Endodermal cell (in vitro differentiated cells): ENCODE results near the gene SKIL. TPM values are rescaled to one million over a fixed set of nuclear protein-coding genes. Genes with fewer than 3 reads are reported as not detected.

Experiments
- DNase-seq: peaks from one replicate; pipeline ENCODE4 v3.0.0-alpha.2; 2017
- H3K27ac ChIP-seq: 2 replicates; pipeline ENCODE4 v1.5.1; 2013; ENCODE audit warnings: mild to moderate bottlenecking, low read depth, low read length, moderate library complexity
- H3K27me3 ChIP-seq: 2 replicates; pipeline ENCODE4 v1.6.1; 2013; ENCODE audit warnings: mild to moderate bottlenecking, low read length, moderate library complexity; ENCODE audit not compliant: insufficient read depth, control insufficient read depth, poor library complexity, severe bottlenecking
- H3K36me3 ChIP-seq: 2 replicates; pipeline ENCODE4 v1.7.0; 2013; ENCODE audit warnings: mild to moderate bottlenecking, low read length, moderate library complexity; ENCODE audit not compliant: control insufficient read depth, insufficient read depth
- H3K4me1 ChIP-seq: one replicate; pipeline ENCODE4 v1.7.0; 2013; ENCODE audit warnings: low read length; ENCODE audit not compliant: control insufficient read depth, insufficient read depth
- H3K4me3 ChIP-seq: 2 replicates; pipeline ENCODE4 v1.5.1; 2013; ENCODE audit warnings: mild to moderate bottlenecking, low read length, moderate library complexity
- H3K9ac ChIP-seq: 2 replicates; pipeline ENCODE4 v1.6.1; 2013; ENCODE audit warnings: mild to moderate bottlenecking, low read length, moderate library complexity; ENCODE audit not compliant: poor library complexity, severe bottlenecking; ENCODE audit errors: extremely low read depth
- H3K9me3 ChIP-seq: 2 replicates; pipeline ENCODE4 v1.6.1; 2013; ENCODE audit warnings: mild to moderate bottlenecking, low read length, moderate library complexity; ENCODE audit not compliant: control insufficient read depth
- H3K27ac Mint-ChIP-seq: 2 replicates; pipeline ENCODE4 v1.8.0; 2020; ENCODE audit warnings: mixed read lengths
- H3K27me3 Mint-ChIP-seq: 2 replicates; pipeline ENCODE4 v1.8.0; 2021; ENCODE audit warnings: mild to moderate bottlenecking, mixed read lengths; ENCODE audit not compliant: insufficient read depth
- H3K36me3 Mint-ChIP-seq: 2 replicates; pipeline ENCODE4 v1.8.0; 2020; ENCODE audit warnings: low read depth, mixed read lengths
- H3K4me1 Mint-ChIP-seq: 2 replicates; pipeline ENCODE4 v1.8.0; 2020; ENCODE audit warnings: mixed read lengths
- H3K4me3 Mint-ChIP-seq: 2 replicates; pipeline ENCODE4 v1.8.0; 2020; ENCODE audit warnings: mild to moderate bottlenecking, moderate library complexity, mixed read lengths
- H3K9me3 Mint-ChIP-seq: 2 replicates; pipeline ENCODE4 v1.8.0; 2020; ENCODE audit warnings: mild to moderate bottlenecking, mixed read lengths
- CTCF ChIP-seq: fragments of 200-600 bp; sonication (generic); conservative IDR thresholded peaks from 2 replicates; pipeline ENCODE4 v1.5.0; 2021; ENCODE audit warnings: antibody characterized with exemption, mild to moderate bottlenecking
- WGBS, 2 experiments: methylation state at CpG; one replicate each; pipeline versions ENCODE4 v1.1.5 to v1.1.7; 2013; ENCODE audit warnings: missing lambda C conversion rate in 2 of 2, mixed read lengths in 1 of 2; ENCODE audit not compliant: insufficient coverage in 1 of 2, insufficient read length in 1 of 2; 5-methylcytosine and 5-hydroxymethylcytosine counted together
- total RNA-seq, 2 donors: library from RNA; stranded (reverse); fragmentation: NEBNext Ultra II Directional in 1 of 2; extraction: Animal tissue kit (Norgen Biotek cat#: 25700) in 1 of 2; gene quantifications; 2 replicates in 1 of 2; 3 replicates in 1 of 2; pipeline ENCODE4 v1.2.1, GENCODE V29; 2021

The SKIL gene
- total RNA-seq, 2 donors from 2014 or later, result 147 to 174 TPM

- H3K36me3 Mint-ChIP-seq, result peaks cover 78% of the 10 kb centered on the region
- peaks cover 19% of the 10 kb centered on the region for H3K9me3 ChIP-seq
Measured at GRCh38 chr3:170367797-170368196, 10.3 kb downstream of the SKIL start.

GRCh38 chr3:170368921-170369320 lies 11.4 kb downstream of the SKIL start:
- peak; percentile 36 for TF ChIP-seq CTCF
- Mint-ChIP-seq H3K4me3 (no peak overlapping the region), H3K9me3 (no peaks in the 10 kb centered on the region), H3K27me3 (no peaks in the 10 kb centered on the region), H3K4me1 (peaks cover 2% of the 10 kb centered on the region), H3K27ac (no peak overlapping the region), H3K36me3 (peaks cover 75% of the 10 kb centered on the region)
- Histone ChIP-seq H3K4me1 (no peaks in the 10 kb centered on the region), H3K9me3 (peaks cover 19% of the 10 kb centered on the region), H3K36me3 (peaks cover 93% of the 10 kb centered on the region), H3K27ac (no peak overlapping the region), H3K9ac (no peak overlapping the region), H3K4me3 (peak overlapping the region; percentile 65), H3K27me3 (no peaks in the 10 kb centered on the region)
- DNase-seq, result no peak
- 90 to 95% methylated on average over 1 to 2 of the region's 2 CpGs for WGBS, 2 experiments

More at GRCh38 chr3:170367797-170368196, 10.3 kb downstream of the SKIL start:
- no peak for TF ChIP-seq CTCF
- Mint-ChIP-seq H3K4me3 (no peak overlapping the region), H3K27me3 (no peaks in the 10 kb centered on the region), H3K27ac (no peak overlapping the region), H3K9me3 (no peaks in the 10 kb centered on the region), H3K4me1 (peaks cover 5% of the 10 kb centered on the region)
- H3K36me3 ChIP-seq, result peaks cover 94% of the 10 kb centered on the region
- peaks cover 2% of the 10 kb centered on the region for H3K4me1 ChIP-seq
- no peak for DNase-seq
- H3K27me3 ChIP-seq, result no peaks in the 10 kb centered on the region
- no peak overlapping the region for H3K9ac ChIP-seq
- no peak overlapping the region for H3K27ac ChIP-seq
- 98 to 100% methylated on average over 1 to 3 of the region's 4 CpGs for WGBS, 2 experiments
- peak overlapping the region; percentile 65 for H3K4me3 ChIP-seq

GRCh38 chr3:170372190-170372879 lies 14.8 kb downstream of the SKIL start:
- no peak for DNase-seq
- TF ChIP-seq CTCF, result no peak
- H3K27me3 Mint-ChIP-seq, result no peaks in the 10 kb centered on the region
- Histone ChIP-seq H3K36me3 (peaks cover 80% of the 10 kb centered on the region), H3K9me3 (peaks cover 19% of the 10 kb centered on the region), H3K27ac (no peak overlapping the region), H3K4me3 (no peak overlapping the region), H3K4me1 (no peaks in the 10 kb centered on the region), H3K9ac (no peak overlapping the region), H3K27me3 (no peaks in the 10 kb centered on the region)
- H3K27ac Mint-ChIP-seq, result no peak overlapping the region
- H3K4me1 Mint-ChIP-seq, result peaks cover 2% of the 10 kb centered on the region
- H3K36me3 Mint-ChIP-seq, result peaks cover 69% of the 10 kb centered on the region
- no peaks in the 10 kb centered on the region for H3K9me3 Mint-ChIP-seq
- no peak overlapping the region for H3K4me3 Mint-ChIP-seq
- 93 to 96% methylated on average over 2 of the region's 2 CpGs for WGBS, 2 experiments
